NK-92 treated with Interleukin-12 subunit alpha and Interleukin-12 subunit beta, amount 100 ng/mL, for 24 hours (cell line): Measurements from ENCODE around the gene PIK3CB.
"Not testable (repeated sequence)": the region's sequence is repeated elsewhere in the genome, so short reads cannot be mapped to it uniquely, and the experiment has no call there.

Experiments used
- DNase-seq: peaks from one replicate; lab custom pipeline; 2025; lab: John Stamatoyannopoulos, UW

The PIK3CB gene

GRCh38 chr3:138747225-138747624 is 87.5 kb downstream of the PIK3CB start:
- DNase-seq = no peak

GRCh38 chr3:138740072-138740471 is 94.7 kb downstream of the PIK3CB start:
- DNase-seq = no peak

- DNase-seq = no peak
Observed at GRCh38 chr3:138732456-138732855, 102.3 kb downstream of the PIK3CB start.

GRCh38 chr3:138726946-138727730 is 107.6 kb downstream of the PIK3CB start:
- DNase-seq = no peak

GRCh38 chr3:138726042-138726441 is 108.7 kb downstream of the PIK3CB start:
- DNase-seq = not testable (repeated sequence)

GRCh38 chr3:138725116-138725515 is 109.6 kb downstream of the PIK3CB start:
- no peak for DNase-seq

- no peak for DNase-seq
Observed at GRCh38 chr3:138724443-138724842, 110.3 kb downstream of the PIK3CB start.

GRCh38 chr3:138718849-138719248 is 115.9 kb downstream of the PIK3CB start:
- DNase-seq = no peak

GRCh38 chr3:138717348-138717747 is 117.4 kb downstream of the PIK3CB start:
- no peak for DNase-seq

GRCh38 chr3:138712086-138712485 is 122.6 kb downstream of the PIK3CB start:
- DNase-seq = no peak

- DNase-seq = no peak
Observed at GRCh38 chr3:138705675-138706074, 129.1 kb downstream of the PIK3CB start.

- DNase-seq = no peak
Observed at GRCh38 chr3:138696666-138697370, 137.9 kb downstream of the PIK3CB start.

GRCh38 chr3:138694287-138695007 is 140.3 kb downstream of the PIK3CB start:
- DNase-seq = no peak

GRCh38 chr3:138692152-138692551 is 142.6 kb downstream of the PIK3CB start:
- no peak for DNase-seq

GRCh38 chr3:138691351-138691750 is 143.4 kb downstream of the PIK3CB start:
- DNase-seq = no peak

GRCh38 chr3:138690036-138690435 is 144.7 kb downstream of the PIK3CB start:
- no peak for DNase-seq

GRCh38 chr3:138688871-138689299 is 145.8 kb downstream of the PIK3CB start:
- DNase-seq = no peak

- no peak for DNase-seq
Observed at GRCh38 chr3:138687236-138687635, 147.5 kb downstream of the PIK3CB start.

- DNase-seq = peak; percentile 7
Observed at GRCh38 chr3:138686771-138687221, 147.9 kb downstream of the PIK3CB start.

GRCh38 chr3:138684396-138684795 is 150.3 kb downstream of the PIK3CB start:
- DNase-seq = no peak

- no peak for DNase-seq
Observed at GRCh38 chr3:138682648-138683047, 152.1 kb downstream of the PIK3CB start.

- no peak for DNase-seq
Observed at GRCh38 chr3:138681463-138682220, 153.1 kb downstream of the PIK3CB start.
